ENCODE data around the gene SELENOT. TPM values are rescaled to one million over a fixed set of nuclear protein-coding genes. Genes with fewer than 3 reads are reported as not detected.
A peak's percentile ranks its signal among the peaks of the same experiment; 100 is the strongest.

The SELENOT gene
- total and polyA plus RNA-seq, 4 donors: 52.7 to 107 (median 70.0) TPM

GRCh38 chr3:150602426-150603152 lies 532 bp upstream of the SELENOT start:
- no peak for DNase-seq (ENCODE audit: low spot score)
- Histone ChIP-seq H3K9me3 (ENCODE audit: control insufficient read depth in 4 of 4, low read length in 3 of 4) (no peaks in the 10 kb centered on the region), H3K9ac (ENCODE audit: low read depth in 1 of 2, low read length in 2 of 2) (peak overlapping the region; percentile 90), H3K27me3 (ENCODE audit: control insufficient read depth in 4 of 4, insufficient read depth in 4 of 4, low read length in 3 of 4) (no peaks in the 10 kb centered on the region), H3K36me3 (ENCODE audit: control insufficient read depth in 4 of 4, insufficient read depth in 3 of 4, low read depth in 1 of 4, low read length in 3 of 4) (no peaks in the 10 kb centered on the region), H3K4me3 (ENCODE audit: low read depth in 1 of 3, low read length in 3 of 3) (peak overlapping the region; percentile 71 to 88 (median 77)), H3K4me1 (ENCODE audit: control insufficient read depth in 4 of 4, insufficient read depth in 4 of 4, low read length in 3 of 4) (peaks cover 3 to 26% (median 10%) of the 10 kb centered on the region in 4 donors), H3K27ac (ENCODE audit: low read depth in 1 of 2, low read length in 2 of 2) (peak overlapping the region; percentile 89)
- WGBS: 29% methylated on average over 6 of the region's 6 CpGs
- TF ChIP-seq HNF4G (IDR thresholded peaks at IDR 0.05) (no peak), MAX (IDR thresholded peaks at IDR 0.05) (no peak), NR2F2 (IDR thresholded peaks at IDR 0.05) (no peak), TAF1 (conservative IDR thresholded peaks at IDR 0.05) (no peak), YY1 (IDR thresholded peaks at IDR 0.05) (no peak), RAD21 (IDR thresholded peaks at IDR 0.05) (no peak)

- Histone ChIP-seq H3K27ac (ENCODE audit: low read depth in 1 of 2, low read length in 2 of 2) (peak overlapping the region; percentile 89), H3K4me1 (ENCODE audit: control insufficient read depth in 4 of 4, insufficient read depth in 4 of 4, low read length in 3 of 4) (peaks cover 5 to 26% (median 10%) of the 10 kb centered on the region in 4 donors), H3K4me3 (ENCODE audit: low read depth in 1 of 3, low read length in 3 of 3) (peak overlapping the region; percentile 71 to 97 (median 88)), H3K9me3 (ENCODE audit: control insufficient read depth in 4 of 4, low read length in 3 of 4) (no peaks in the 10 kb centered on the region), H3K36me3 (ENCODE audit: control insufficient read depth in 4 of 4, insufficient read depth in 3 of 4, low read depth in 1 of 4, low read length in 3 of 4) (no peaks in the 10 kb centered on the region), H3K9ac (ENCODE audit: low read depth in 1 of 2, low read length in 2 of 2) (peak overlapping the region; percentile 83 to 90), H3K27me3 (ENCODE audit: control insufficient read depth in 4 of 4, insufficient read depth in 4 of 4, low read length in 3 of 4) (no peaks in the 10 kb centered on the region)
- under 1% methylated on average over 11 of the region's 11 CpGs for WGBS
- no peak for DNase-seq (ENCODE audit: low spot score)
- TF ChIP-seq HNF4A (conservative IDR thresholded peaks at IDR 0.05) (no peak), FOXA1 (IDR thresholded peaks at IDR 0.05) (no peak), RAD21 (IDR thresholded peaks at IDR 0.05) (no peak), RXRA (IDR thresholded peaks at IDR 0.05) (peak in 1 of 2 donors; percentile 1), NR2F2 (IDR thresholded peaks at IDR 0.05) (no peak)
Measured at GRCh38 chr3:150603980-150604319, 829 bp downstream of the SELENOT start.

GRCh38 chr3:150605998-150606641 lies 3.0 kb downstream of the SELENOT start:
- Histone ChIP-seq H3K36me3 (ENCODE audit: control insufficient read depth in 4 of 4, insufficient read depth in 3 of 4, low read depth in 1 of 4, low read length in 3 of 4) (no peaks in the 10 kb centered on the region), H3K27me3 (ENCODE audit: control insufficient read depth in 4 of 4, insufficient read depth in 4 of 4, low read length in 3 of 4) (no peaks in the 10 kb centered on the region), H3K9ac (ENCODE audit: low read depth in 1 of 2, low read length in 2 of 2) (no peak overlapping the region), H3K9me3 (ENCODE audit: control insufficient read depth in 4 of 4, low read length in 3 of 4) (no peaks in the 10 kb centered on the region), H3K4me1 (ENCODE audit: control insufficient read depth in 4 of 4, insufficient read depth in 4 of 4, low read length in 3 of 4) (peaks cover 5 to 29% (median 11%) of the 10 kb centered on the region in 4 donors), H3K4me3 (ENCODE audit: low read depth in 1 of 3, low read length in 3 of 3) (no peak overlapping the region), H3K27ac (ENCODE audit: low read depth in 1 of 2, low read length in 2 of 2) (no peak overlapping the region)
- no peak for DNase-seq (ENCODE audit: low spot score)
- TF ChIP-seq MAX (IDR thresholded peaks at IDR 0.05) (no peak), YY1 (IDR thresholded peaks at IDR 0.05) (no peak), ATF3 (IDR thresholded peaks at IDR 0.05) (no peak), ZBTB33 (IDR thresholded peaks at IDR 0.05) (no peak), FOXA1 (IDR thresholded peaks at IDR 0.05) (no peak), HNF4A (conservative IDR thresholded peaks at IDR 0.05) (no peak), TAF1 (conservative IDR thresholded peaks at IDR 0.05) (no peak), GABPA (IDR thresholded peaks at IDR 0.05 in 1 of 2, conservative IDR thresholded peaks at IDR 0.05 in 1 of 2) (no peak), JUND (IDR thresholded peaks at IDR 0.05) (no peak), REST (IDR thresholded peaks at IDR 0.05) (no peak), SP1 (IDR thresholded peaks at IDR 0.05) (no peak), CTCF (IDR thresholded peaks at IDR 0.05; ENCODE audit: low read depth, low read length, missing input control) (no peak), RXRA (IDR thresholded peaks at IDR 0.05) (no peak), FOXA2 (IDR thresholded peaks at IDR 0.05) (no peak), NR2F2 (IDR thresholded peaks at IDR 0.05) (no peak), HNF4G (IDR thresholded peaks at IDR 0.05) (no peak), EGR1 (IDR thresholded peaks at IDR 0.05; ENCODE audit: low read depth in 2 of 2) (no peak), RAD21 (IDR thresholded peaks at IDR 0.05) (no peak)
- WGBS: 78% methylated on average over 9 of the region's 9 CpGs
